Fibroblast of lung (primary cell): Measurements from ENCODE around the gene DMBX1. TPM values are rescaled to one million over a fixed set of nuclear protein-coding genes. Genes with fewer than 3 reads are reported as not detected.

Experiments
- DNase-seq, 2 donors: peaks; one replicate each; pipeline versions ENCODE4 v3.0.0 to v3.0.0-alpha.2; 2010; ENCODE audit warnings: low read depth in 2 of 2
- H2AFZ ChIP-seq: 2 replicates; pipeline ENCODE4 v1.5.1; 2012; ENCODE audit warnings: low read length, control low read depth, inconsistent platforms
- H3K27ac ChIP-seq: 2 replicates; pipeline ENCODE4 v1.5.1; 2011; ENCODE audit warnings: low read length, control low read depth; ENCODE audit not compliant: insufficient read depth
- H3K27me3 ChIP-seq: 2 replicates; pipeline ENCODE4 v1.5.1; 2011; ENCODE audit warnings: mild to moderate bottlenecking, low read length; ENCODE audit not compliant: control insufficient read depth, insufficient read depth
- H3K36me3 ChIP-seq: 2 replicates; pipeline ENCODE4 v1.5.1; 2011; ENCODE audit warnings: low read length; ENCODE audit not compliant: control insufficient read depth, insufficient read depth
- H3K4me1 ChIP-seq: 2 replicates; pipeline ENCODE4 v1.5.1; 2011; ENCODE audit warnings: low read length; ENCODE audit not compliant: control insufficient read depth, insufficient read depth; ENCODE audit errors: extremely low read depth
- H3K4me2 ChIP-seq: 2 replicates; pipeline ENCODE4 v1.5.1; 2011; ENCODE audit warnings: low read length, control low read depth; ENCODE audit not compliant: insufficient read depth; ENCODE audit errors: extremely low read depth
- H3K4me3 ChIP-seq, 4 experiments: fragments of 200-600 bp in 1 of 4; sonication (generic) in 1 of 4; replicated peaks in 1 of 4; 2 replicates each; pipeline ENCODE4 v1.5.1; 2011 to 2016; ENCODE audit warnings: low read length in 4 of 4, low read depth in 3 of 4, mild to moderate bottlenecking in 3 of 4, control low read depth in 2 of 4, inconsistent platforms in 1 of 4, mixed read lengths in 1 of 4; ENCODE audit not compliant: insufficient read depth in 1 of 4; ENCODE audit errors: control extremely low read depth in 1 of 4
- H3K79me2 ChIP-seq: 2 replicates; pipeline ENCODE4 v1.5.1; 2012; ENCODE audit warnings: mild to moderate bottlenecking, low read length, inconsistent platforms; ENCODE audit not compliant: control insufficient read depth, insufficient read depth
- H3K9ac ChIP-seq: 2 replicates; pipeline ENCODE4 v1.5.1; 2011; ENCODE audit warnings: mild to moderate bottlenecking, low read length, control low read depth; ENCODE audit not compliant: insufficient read depth
- H3K9me3 ChIP-seq: 2 replicates; pipeline ENCODE4 v1.5.1; 2012; ENCODE audit warnings: low read depth, low read length; ENCODE audit not compliant: control insufficient read depth, insufficient read depth
- H4K20me1 ChIP-seq: 2 replicates; pipeline ENCODE4 v1.5.1; 2011; ENCODE audit warnings: low read length; ENCODE audit not compliant: control insufficient read depth, insufficient read depth; ENCODE audit errors: extremely low read depth
- EZH2 ChIP-seq: IDR thresholded peaks from 2 replicates; pipeline ENCODE4 v1.5.1; 2012; ENCODE audit warnings: low read length, control low read depth, mild to moderate bottlenecking; ENCODE audit errors: missing control alignments
- polyA plus RNA-seq, 2 donors: library from polyadenylated mRNA; depleted of rRNA in 1 of 2; stranded (reverse) in 1 of 2; unstranded in 1 of 2; fragments of >200 nt; gene quantifications; 2 replicates each; pipeline ENCODE4 v1.2.1, GENCODE V29; 2011 to 2012; ENCODE audit warnings: missing spikeins in 1 of 2
- total RNA-seq: library from RNA; depleted of rRNA; stranded (reverse); fragments of >200 nt; gene quantifications from 2 replicates; pipeline ENCODE4 v1.2.1, GENCODE V29; 2014
- TF ChIP-seq, protein P1 (sequence below), 2 donors: IDR thresholded peaks in 1 of 2; conservative IDR thresholded peaks in 1 of 2; 1 replicate in 1 of 2; 2 replicates in 1 of 2; pipeline ENCODE4 v1.5.1; 2011 to 2012; ENCODE audit warnings: low read length in 2 of 2, control low read depth in 1 of 2, inconsistent platforms in 1 of 2, low read depth in 1 of 2, mild to moderate bottlenecking in 1 of 2

Gene DMBX1
- total and polyA plus RNA-seq, 2 donors (not counting 1 experiment from before 2014, with no cell fraction given) = not detected

DNA sequence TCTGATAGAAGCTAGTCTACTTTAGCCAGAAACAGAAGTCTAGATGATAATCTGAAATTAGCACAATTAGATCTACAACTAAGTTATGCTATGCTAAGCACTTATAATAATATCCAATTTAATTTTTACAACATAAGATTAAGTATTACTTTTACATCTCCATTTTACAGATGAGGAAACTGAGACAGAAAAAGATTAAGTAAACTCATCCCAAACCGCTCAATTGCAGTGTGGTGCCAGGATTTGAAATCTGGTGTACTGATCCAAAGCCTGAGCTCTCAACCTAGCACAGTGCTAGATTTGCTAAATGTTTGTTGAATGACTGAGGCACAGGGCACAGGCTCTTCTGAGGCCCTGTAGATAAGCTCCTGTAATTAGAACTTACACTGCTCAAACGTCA, 48.0 kb downstream of the DMBX1 start:
- H3K27me3 ChIP-seq = peaks cover 11% of the 10 kb centered on the region
- no peak overlapping the region for H3K27ac ChIP-seq
- no peak for DNase-seq
- no peak overlapping the region for H3K9ac ChIP-seq
- no peaks in the 10 kb centered on the region for H3K79me2 ChIP-seq
- H4K20me1 ChIP-seq = no peaks in the 10 kb centered on the region
- H3K4me1 ChIP-seq = no peaks in the 10 kb centered on the region
- TF ChIP-seq, protein P1, sequence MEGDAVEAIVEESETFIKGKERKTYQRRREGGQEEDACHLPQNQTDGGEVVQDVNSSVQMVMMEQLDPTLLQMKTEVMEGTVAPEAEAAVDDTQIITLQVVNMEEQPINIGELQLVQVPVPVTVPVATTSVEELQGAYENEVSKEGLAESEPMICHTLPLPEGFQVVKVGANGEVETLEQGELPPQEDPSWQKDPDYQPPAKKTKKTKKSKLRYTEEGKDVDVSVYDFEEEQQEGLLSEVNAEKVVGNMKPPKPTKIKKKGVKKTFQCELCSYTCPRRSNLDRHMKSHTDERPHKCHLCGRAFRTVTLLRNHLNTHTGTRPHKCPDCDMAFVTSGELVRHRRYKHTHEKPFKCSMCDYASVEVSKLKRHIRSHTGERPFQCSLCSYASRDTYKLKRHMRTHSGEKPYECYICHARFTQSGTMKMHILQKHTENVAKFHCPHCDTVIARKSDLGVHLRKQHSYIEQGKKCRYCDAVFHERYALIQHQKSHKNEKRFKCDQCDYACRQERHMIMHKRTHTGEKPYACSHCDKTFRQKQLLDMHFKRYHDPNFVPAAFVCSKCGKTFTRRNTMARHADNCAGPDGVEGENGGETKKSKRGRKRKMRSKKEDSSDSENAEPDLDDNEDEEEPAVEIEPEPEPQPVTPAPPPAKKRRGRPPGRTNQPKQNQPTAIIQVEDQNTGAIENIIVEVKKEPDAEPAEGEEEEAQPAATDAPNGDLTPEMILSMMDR (conservative IDR thresholded peaks at IDR 0.05 in 1 of 2, IDR thresholded peaks at IDR 0.05 in 1 of 2; ENCODE audit: low read depth in 1 of 2, low read length in 2 of 2) = no peak
- no peak for TF ChIP-seq EZH2
- H3K4me2 ChIP-seq = no peak overlapping the region
- H3K36me3 ChIP-seq = no peaks in the 10 kb centered on the region
- H3K9me3 ChIP-seq = no peaks in the 10 kb centered on the region
- no peak overlapping the region for H2AFZ ChIP-seq
- no peak overlapping the region for H3K4me3 ChIP-seq

DNA sequence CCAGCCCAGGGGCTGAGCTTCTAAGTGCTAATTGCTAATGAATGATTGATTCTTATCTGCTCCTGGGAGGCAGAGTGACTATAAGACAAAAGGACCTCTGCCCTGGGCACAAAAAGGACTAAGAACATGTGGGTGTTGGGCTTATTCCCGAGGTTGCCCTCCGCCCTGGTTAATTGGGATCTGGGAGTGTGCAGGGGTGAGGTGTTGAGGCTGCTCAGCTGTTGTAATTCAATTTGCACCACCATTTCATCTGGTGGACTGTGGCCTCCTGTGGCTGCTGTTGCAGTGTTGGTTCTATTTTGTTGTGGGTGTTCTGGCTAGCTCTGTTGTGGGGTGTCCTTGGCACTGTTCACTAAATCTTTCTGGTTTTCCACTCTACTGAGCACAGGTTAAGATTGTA, 48.5 kb downstream of the DMBX1 start:
- Histone ChIP-seq H3K27ac (no peak overlapping the region), H3K4me2 (no peak overlapping the region), H3K9ac (no peak overlapping the region), H3K4me3 (no peak overlapping the region), H3K4me1 (no peaks in the 10 kb centered on the region), H3K27me3 (peaks cover 14% of the 10 kb centered on the region), H4K20me1 (no peaks in the 10 kb centered on the region), H3K79me2 (no peaks in the 10 kb centered on the region), H3K9me3 (no peaks in the 10 kb centered on the region), H2AFZ (no peak overlapping the region), H3K36me3 (no peaks in the 10 kb centered on the region)
- TF ChIP-seq, protein P1 (conservative IDR thresholded peaks at IDR 0.05 in 1 of 2, IDR thresholded peaks at IDR 0.05 in 1 of 2; ENCODE audit: low read depth in 1 of 2, low read length in 2 of 2) = no peak
- no peak for TF ChIP-seq EZH2
- DNase-seq = no peak

Other genes starting within 250 kb of the DMBX1 start
- 0.26 and 0.66 TPM in 2 replicates for gene RAD54L, start 242.1 kb upstream of the DMBX1 start, total RNA-seq
- 1.3 and 6.9 TPM in 2 replicates for gene RAD54L, start 242.1 kb upstream of the DMBX1 start, polyA plus RNA-seq
- gene LRRC41, start 186.2 kb upstream of the DMBX1 start, total RNA-seq = 65.5 and 89.0 TPM in 2 replicates
- 55.3 and 59.7 TPM in 2 replicates for gene LRRC41, start 186.2 kb upstream of the DMBX1 start, polyA plus RNA-seq
- 370 and 447 TPM in 2 replicates for gene UQCRH, start 186.1 kb upstream of the DMBX1 start, total RNA-seq
- 514 and 706 TPM in 2 replicates for gene UQCRH, start 186.1 kb upstream of the DMBX1 start, polyA plus RNA-seq
- 12.6 and 16.0 TPM in 2 replicates for gene NSUN4, start 149.0 kb upstream of the DMBX1 start, total RNA-seq
- 16.9 and 18.3 TPM in 2 replicates for gene NSUN4, start 149.0 kb upstream of the DMBX1 start, polyA plus RNA-seq
- gene FAAH, start 95.5 kb upstream of the DMBX1 start, total RNA-seq = 1.7 and 2.1 TPM in 2 replicates
- gene FAAH, start 95.5 kb upstream of the DMBX1 start, polyA plus RNA-seq = 0.27 and 0.61 TPM in 2 replicates
- gene KNCN, start 61.8 kb downstream of the DMBX1 start, total RNA-seq = not detected in 2 replicates
- not detected in 2 replicates for gene KNCN, start 61.8 kb downstream of the DMBX1 start, polyA plus RNA-seq
- 18.2 and 22.3 TPM in 2 replicates for gene MKNK1, start 114.4 kb downstream of the DMBX1 start, total RNA-seq
- gene MKNK1, start 114.4 kb downstream of the DMBX1 start, polyA plus RNA-seq = 32.0 and 33.1 TPM in 2 replicates
- 12.1 and 14.9 TPM in 2 replicates for gene MOB3C, start 127.0 kb downstream of the DMBX1 start, total RNA-seq
- 6.6 and 9.1 TPM in 2 replicates for gene MOB3C, start 127.0 kb downstream of the DMBX1 start, polyA plus RNA-seq
- gene ATPAF1, start 178.5 kb downstream of the DMBX1 start, total RNA-seq = 58.3 and 65.6 TPM in 2 replicates
- 72.1 and 81.4 TPM in 2 replicates for gene ATPAF1, start 178.5 kb downstream of the DMBX1 start, polyA plus RNA-seq
- gene TEX38, start 182.0 kb downstream of the DMBX1 start, total RNA-seq = not detected in 2 replicates
- not detected in 2 replicates for gene TEX38, start 182.0 kb downstream of the DMBX1 start, polyA plus RNA-seq
- gene EFCAB14, start 229.3 kb downstream of the DMBX1 start, total RNA-seq = 35.3 and 35.7 TPM in 2 replicates
- 54.3 and 65.0 TPM in 2 replicates for gene EFCAB14, start 229.3 kb downstream of the DMBX1 start, polyA plus RNA-seq